ENCODE measurements around the gene OR10G3.

Gene OR10G3

DNA sequence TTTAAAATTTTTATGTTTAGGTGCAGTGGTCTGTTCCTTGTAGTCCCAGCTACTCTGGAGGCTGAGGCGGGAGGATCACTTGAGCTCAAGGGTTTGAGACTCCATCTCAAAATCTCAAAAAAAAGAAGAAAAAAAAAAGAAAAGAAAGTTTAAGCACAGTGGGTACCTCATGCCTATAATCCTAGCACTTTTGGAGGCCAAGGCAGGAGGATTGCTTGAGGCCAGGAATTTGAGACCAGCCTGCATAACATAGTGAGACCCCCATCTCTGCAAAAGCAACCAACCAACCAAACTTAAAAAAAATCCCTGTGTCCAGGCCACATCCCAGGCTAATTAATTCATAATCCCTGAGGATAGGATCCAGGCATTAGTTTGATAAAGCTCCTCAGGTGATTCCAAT lies 50.4 kb downstream of the OR10G3 start:
- TF ChIP-seq, protein P1, sequence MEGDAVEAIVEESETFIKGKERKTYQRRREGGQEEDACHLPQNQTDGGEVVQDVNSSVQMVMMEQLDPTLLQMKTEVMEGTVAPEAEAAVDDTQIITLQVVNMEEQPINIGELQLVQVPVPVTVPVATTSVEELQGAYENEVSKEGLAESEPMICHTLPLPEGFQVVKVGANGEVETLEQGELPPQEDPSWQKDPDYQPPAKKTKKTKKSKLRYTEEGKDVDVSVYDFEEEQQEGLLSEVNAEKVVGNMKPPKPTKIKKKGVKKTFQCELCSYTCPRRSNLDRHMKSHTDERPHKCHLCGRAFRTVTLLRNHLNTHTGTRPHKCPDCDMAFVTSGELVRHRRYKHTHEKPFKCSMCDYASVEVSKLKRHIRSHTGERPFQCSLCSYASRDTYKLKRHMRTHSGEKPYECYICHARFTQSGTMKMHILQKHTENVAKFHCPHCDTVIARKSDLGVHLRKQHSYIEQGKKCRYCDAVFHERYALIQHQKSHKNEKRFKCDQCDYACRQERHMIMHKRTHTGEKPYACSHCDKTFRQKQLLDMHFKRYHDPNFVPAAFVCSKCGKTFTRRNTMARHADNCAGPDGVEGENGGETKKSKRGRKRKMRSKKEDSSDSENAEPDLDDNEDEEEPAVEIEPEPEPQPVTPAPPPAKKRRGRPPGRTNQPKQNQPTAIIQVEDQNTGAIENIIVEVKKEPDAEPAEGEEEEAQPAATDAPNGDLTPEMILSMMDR (IDR thresholded peaks at IDR 0.05), result no peak

DNA sequence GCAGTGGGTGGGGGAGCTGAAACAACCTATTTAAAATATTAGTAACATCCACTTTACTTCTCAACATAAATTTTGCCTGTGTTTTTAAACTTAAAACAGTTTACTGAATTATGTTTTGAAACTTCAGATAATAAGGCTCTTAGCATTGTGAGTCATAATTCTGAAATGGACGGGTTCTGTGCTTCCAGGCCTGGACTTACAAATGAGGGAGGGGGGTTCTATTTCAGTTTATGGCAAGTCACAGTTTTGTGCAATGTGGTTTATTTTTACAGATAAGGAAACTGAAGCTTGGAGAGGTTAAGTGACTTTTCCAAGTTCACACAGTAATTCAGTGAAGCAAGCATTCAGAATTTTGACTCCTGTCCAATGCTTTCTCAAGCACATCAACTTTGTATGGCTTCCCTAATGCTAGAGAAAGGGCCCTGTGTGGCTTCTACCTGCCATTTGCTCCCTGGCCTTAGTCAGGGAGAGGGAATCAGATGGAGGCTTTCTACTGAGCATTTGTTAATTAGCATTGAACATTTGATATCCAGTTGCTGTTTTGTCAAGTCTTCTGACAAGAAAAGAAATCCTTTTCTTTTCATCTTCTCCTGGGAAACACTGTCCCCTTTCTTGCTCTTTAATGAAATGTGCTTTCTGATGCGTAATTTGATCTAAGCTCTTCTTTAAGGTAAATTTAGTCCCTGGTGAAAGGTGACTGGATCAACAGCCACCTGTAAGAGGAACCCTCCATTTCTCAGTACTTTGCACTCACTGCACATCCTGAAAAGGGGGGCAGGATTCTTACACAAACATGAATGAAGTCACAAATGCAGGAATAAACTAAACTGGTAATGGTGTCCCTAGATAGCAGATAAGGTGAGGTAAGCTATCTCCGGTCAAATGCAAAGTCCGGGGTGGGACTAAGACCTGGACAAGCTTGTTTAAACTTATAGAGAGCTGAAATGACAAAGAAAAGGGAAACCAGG lies 51.2 kb downstream of the OR10G3 start:
- TF ChIP-seq, protein P1 (IDR thresholded peaks at IDR 0.05), result no peak

DNA sequence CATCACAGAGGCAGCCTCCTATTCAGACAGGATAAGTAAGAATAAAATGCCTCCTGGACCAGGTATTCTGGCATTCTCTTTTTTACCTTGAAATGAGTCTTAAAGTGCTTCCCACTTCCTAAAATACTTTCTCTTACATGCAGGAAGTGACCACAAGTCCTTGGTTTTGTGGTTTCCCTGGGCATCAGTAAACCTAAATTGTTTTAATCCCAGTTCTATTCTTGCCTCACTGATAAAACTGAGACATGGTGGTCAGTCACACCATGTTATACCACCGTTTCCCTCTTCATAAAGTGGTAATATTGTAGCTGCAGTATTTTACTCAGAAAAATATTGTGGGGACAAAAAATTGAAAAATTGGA lies 52.6 kb downstream of the OR10G3 start:
- TF ChIP-seq, protein P1 (IDR thresholded peaks at IDR 0.05), result no peak

DNA sequence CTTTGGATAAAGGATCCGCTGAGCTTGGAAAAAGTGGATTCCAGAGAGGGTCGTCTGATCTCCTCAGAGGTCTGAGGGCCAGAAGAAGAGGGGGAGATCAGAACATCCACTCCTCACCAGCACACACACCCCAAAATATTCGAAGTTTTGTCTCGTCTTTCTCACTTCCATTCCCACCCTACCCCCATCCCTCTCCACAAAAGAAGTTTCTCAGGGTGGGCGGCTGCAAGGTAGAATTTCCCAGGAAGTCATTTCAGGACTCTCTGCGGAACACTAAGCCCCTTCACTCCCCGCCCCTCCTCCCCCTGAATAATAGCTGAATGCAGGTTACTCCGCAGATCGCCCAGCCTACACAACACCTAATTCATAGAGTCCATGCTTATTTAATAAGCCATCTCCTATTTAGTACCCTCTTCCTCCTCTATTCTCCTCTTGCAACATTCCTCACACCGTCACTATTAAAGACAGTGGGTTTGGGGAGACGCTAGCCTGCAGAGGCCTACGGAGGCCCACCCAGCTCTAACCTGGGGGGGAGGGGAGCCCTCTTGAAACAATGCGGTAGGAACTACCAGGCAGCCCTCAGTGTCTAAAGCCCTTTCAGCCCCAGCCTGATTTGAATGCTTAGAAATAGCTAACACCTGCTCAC lies 53.1 kb downstream of the OR10G3 start:
- TF ChIP-seq, protein P1 (IDR thresholded peaks at IDR 0.05), result no peak

DNA sequence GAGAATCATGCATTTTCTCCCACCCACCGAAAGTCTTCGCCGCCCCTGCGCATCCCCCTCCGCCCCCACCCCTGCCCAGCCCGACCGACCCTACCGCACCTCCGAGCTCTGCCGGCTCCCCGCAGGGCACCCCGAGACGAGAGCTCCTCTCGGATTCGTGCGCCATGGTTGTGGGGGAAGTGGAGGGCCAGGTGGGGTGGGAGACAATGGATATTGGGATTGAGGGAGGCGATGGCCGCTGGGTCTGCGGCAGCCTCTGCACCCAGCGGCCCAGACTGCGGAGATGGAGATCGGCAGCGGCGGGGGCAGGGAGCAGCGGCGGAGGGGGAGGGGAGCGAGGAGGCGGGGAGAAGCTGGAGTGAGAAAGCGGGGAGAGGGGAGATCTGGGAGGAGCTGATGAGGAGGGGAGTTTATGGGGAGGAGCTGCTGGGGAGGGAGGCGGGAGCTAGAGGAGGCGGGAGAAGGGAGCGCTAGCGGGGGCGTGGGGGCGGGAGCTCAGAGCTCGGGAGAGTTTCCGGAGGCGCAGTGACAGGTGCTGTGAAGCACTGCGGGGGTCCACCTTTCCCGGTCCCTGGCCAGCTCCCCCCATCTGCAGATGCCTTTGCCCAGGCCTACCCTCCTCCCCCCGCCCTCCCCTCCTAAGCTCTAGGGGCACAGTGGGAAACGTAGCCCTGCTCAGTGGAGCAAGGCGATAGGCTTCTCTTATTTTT lies 53.8 kb downstream of the OR10G3 start, which contains the start of gene SALL2:
Gene SALL2 (minus strand): TSS at position 385 of the 710 bp plus-strand sequence. CDS start 219 bp downstream, at position 166.
- TF ChIP-seq, protein P1 (IDR thresholded peaks at IDR 0.05), result no peak

DNA sequence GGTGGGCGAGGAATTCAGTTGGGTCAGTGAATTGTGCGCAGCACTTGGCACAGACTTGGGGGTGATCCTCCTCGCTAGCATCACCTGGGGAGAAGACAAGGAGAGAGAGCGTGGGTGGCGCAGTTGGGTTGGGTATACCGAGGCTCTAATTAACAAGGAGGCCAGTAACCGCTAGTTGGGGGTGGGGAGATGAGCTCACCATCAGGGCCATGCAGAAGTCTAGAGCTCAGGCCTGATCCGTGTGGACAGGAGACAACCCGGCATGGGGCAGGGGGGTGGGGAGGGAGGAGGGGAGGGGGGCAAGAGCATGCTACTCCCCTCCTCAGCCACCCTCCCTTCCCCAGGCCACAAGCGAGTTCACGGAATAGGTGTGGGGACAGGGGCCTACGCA lies 54.3 kb downstream of the OR10G3 start:
- TF ChIP-seq, protein P1 (IDR thresholded peaks at IDR 0.05), result no peak

Measured in LNCAP (cell line).